MM.1S (cell line): ENCODE measurements around the gene CFAP45.

ENCODE experiments used
- EZH2 ChIP-seq: fragments of 300-600 bp; sonication (generic); optimal IDR thresholded peaks from 2 replicates; pipeline ENCODE3; 2017; ENCODE audit warnings: low read depth, mild to moderate bottlenecking, antibody characterized with exemption, low read length, mixed read lengths
- EZH2phosphoT487 ChIP-seq: fragments of 300-600 bp; sonication (generic); IDR thresholded peaks from 2 replicates; pipeline ENCODE4 v1.6.1; 2018; ENCODE audit warnings: antibody characterized with exemption, low read length
- TF ChIP-seq, protein P1 (sequence below): fragments of 300-600 bp; sonication (generic); IDR thresholded peaks from 2 replicates; pipeline ENCODE4 v1.5.1; 2016; ENCODE audit warnings: antibody characterized with exemption, low read length, mixed read lengths

DNA sequence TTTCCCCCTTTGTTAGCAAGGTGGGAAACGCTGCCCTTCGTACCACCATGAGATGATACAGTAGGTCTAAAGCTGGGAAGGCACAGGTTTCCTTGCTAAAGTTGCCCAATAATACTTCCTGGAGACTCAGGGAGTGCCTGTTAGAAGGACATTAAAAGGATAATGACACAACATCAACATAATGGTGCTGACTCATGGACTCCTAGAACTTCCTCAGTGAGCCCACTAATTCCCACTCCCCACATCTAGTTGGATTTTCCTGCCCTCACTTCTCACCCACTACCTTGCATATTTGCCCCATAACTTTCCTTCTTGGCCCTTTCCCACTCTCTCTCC is 17.5 kb downstream of the CFAP45 start:
- TF ChIP-seq, protein P1, sequence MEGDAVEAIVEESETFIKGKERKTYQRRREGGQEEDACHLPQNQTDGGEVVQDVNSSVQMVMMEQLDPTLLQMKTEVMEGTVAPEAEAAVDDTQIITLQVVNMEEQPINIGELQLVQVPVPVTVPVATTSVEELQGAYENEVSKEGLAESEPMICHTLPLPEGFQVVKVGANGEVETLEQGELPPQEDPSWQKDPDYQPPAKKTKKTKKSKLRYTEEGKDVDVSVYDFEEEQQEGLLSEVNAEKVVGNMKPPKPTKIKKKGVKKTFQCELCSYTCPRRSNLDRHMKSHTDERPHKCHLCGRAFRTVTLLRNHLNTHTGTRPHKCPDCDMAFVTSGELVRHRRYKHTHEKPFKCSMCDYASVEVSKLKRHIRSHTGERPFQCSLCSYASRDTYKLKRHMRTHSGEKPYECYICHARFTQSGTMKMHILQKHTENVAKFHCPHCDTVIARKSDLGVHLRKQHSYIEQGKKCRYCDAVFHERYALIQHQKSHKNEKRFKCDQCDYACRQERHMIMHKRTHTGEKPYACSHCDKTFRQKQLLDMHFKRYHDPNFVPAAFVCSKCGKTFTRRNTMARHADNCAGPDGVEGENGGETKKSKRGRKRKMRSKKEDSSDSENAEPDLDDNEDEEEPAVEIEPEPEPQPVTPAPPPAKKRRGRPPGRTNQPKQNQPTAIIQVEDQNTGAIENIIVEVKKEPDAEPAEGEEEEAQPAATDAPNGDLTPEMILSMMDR = no peak
- no peak for TF ChIP-seq EZH2phosphoT487
- no peak for TF ChIP-seq EZH2
